Colonic mucosa (tissue), 4 donors: ENCODE measurements around the gene CSF3R. TPM values are rescaled to one million over a fixed set of nuclear protein-coding genes. Genes with fewer than 3 reads are reported as not detected.
"Not testable (repeated sequence)": the region's sequence is repeated elsewhere in the genome, so short reads cannot be mapped to it uniquely, and the experiment has no call there.

Source experiments
- DNase-seq: peaks from one replicate; pipeline ENCODE4 v3.0.0-alpha.2; 2020
- H3K27ac ChIP-seq: fragments of 200-600 bp; one replicate; pipeline ENCODE4 v1.8.0; 2021
- H3K27me3 ChIP-seq: fragments of 200-600 bp; one replicate; pipeline ENCODE4 v1.8.0; 2021
- H3K36me3 ChIP-seq: fragments of 200-600 bp; one replicate; pipeline ENCODE4 v1.8.0; 2021
- H3K4me1 ChIP-seq: fragments of 200-600 bp; one replicate; pipeline ENCODE4 v1.8.0; 2021; ENCODE audit warnings: mild to moderate bottlenecking
- H3K4me3 ChIP-seq: fragments of 200-600 bp; one replicate; pipeline ENCODE4 v1.8.0; 2021
- H3K9ac ChIP-seq, 2 donors: one replicate each; pipeline ENCODE4 v1.7.0; 2013; ENCODE audit warnings: control low read depth in 2 of 2, low read depth in 2 of 2, low read length in 2 of 2
- H3K9me3 ChIP-seq: fragments of 200-600 bp; one replicate; pipeline ENCODE4 v1.8.0; 2021
- intact Hi-C: fragments of 100-400 bp; cut with DNase I; formaldehyde crosslinking; loops from one replicate; pipeline ENCODE4 v1.14.1; 2022
- total RNA-seq, 2 donors: library from RNA; stranded (reverse); fragmentation: NEBNext Ultra II Directional in 1 of 2; extraction: Animal tissue kit (Norgen Biotek cat#: 25700) in 1 of 2; gene quantifications; one replicate each; pipeline ENCODE4 v1.2.1, GENCODE V29; 2021
- TF ChIP-seq, protein P1 (sequence below): fragments of 200-600 bp; IDR thresholded peaks from one replicate; pipeline ENCODE4 v1.8.0; 2022; ENCODE audit warnings: antibody characterized with exemption, mild to moderate bottlenecking
- donor health status: healthy.
- donor health status: DM: no; HTN: no; CAD: no.
- donor health status: DM: no; HTN: no; CAD: no.

The CSF3R gene
- total RNA-seq, 2 donors from 2014 or later = 1.1 to 3.8 TPM

DNA sequence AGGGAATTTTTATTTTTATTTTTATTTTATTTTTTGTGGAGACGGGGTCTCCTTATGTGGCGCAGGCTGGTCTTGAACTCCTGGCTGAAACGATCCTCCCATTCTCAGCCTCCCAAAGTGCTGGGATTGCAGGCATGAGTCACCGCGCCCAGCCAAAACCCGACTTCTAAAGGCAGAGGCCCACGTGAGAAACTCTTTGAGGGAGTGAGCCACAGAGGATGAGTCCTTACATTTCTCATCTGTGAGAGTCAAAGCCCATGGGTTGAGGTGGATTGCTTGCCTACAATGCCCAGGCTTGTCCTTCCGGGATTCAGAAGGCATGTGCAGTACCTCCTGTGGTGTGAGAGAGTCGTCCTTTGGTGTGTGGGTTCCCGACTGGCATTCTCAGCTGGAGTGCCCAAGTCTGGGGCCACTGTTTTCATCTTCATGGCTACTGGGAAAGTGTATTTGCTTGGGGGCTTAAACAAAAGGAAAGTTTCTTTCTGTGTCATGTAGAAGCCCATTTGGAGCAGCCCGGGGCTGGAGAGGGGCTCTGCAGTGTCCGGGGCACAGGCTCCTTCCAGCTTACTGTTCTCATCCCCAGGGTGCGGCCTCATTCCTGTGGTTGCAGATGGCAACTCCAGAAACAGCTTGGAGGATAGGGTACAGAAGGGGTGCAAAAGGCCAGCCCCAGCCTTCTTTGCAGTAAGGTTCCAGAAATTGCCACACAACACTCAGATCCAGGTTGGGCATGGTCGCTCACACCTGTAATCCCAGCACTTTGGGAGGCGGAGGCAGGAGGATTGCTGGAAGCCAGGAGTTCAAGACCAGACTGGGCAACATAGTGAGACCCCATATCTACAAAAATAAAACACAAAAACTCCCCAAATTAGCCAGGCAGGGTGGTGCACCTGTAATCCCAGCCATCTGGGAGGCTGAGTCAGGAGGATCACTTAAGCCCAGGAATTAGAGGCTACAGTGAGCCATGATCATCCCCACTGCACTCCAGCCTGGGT lies 29.4 kb upstream of the CSF3R start:
- no peak for DNase-seq
- TF ChIP-seq, protein P1, sequence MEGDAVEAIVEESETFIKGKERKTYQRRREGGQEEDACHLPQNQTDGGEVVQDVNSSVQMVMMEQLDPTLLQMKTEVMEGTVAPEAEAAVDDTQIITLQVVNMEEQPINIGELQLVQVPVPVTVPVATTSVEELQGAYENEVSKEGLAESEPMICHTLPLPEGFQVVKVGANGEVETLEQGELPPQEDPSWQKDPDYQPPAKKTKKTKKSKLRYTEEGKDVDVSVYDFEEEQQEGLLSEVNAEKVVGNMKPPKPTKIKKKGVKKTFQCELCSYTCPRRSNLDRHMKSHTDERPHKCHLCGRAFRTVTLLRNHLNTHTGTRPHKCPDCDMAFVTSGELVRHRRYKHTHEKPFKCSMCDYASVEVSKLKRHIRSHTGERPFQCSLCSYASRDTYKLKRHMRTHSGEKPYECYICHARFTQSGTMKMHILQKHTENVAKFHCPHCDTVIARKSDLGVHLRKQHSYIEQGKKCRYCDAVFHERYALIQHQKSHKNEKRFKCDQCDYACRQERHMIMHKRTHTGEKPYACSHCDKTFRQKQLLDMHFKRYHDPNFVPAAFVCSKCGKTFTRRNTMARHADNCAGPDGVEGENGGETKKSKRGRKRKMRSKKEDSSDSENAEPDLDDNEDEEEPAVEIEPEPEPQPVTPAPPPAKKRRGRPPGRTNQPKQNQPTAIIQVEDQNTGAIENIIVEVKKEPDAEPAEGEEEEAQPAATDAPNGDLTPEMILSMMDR = no peak
- Histone ChIP-seq H3K9ac (no peak overlapping the region), H3K4me1 (no peaks in the 10 kb centered on the region), H3K36me3 (no peaks in the 10 kb centered on the region), H3K4me3 (no peak overlapping the region), H3K27ac (no peak overlapping the region), H3K9me3 (no peaks in the 10 kb centered on the region), H3K27me3 (no peaks in the 10 kb centered on the region)
- intact Hi-C loops = no loop called here

GRCh38 chr1:36511220-36511619 lies 28.5 kb upstream of the CSF3R start:
- H3K4me1 ChIP-seq, H3K27ac ChIP-seq, intact Hi-C loops, H3K9ac ChIP-seq, H3K27me3 ChIP-seq, H3K9me3 ChIP-seq, DNase-seq, H3K36me3 ChIP-seq, H3K4me3 ChIP-seq: not testable (repeated sequence)

- TF ChIP-seq, protein P1 = no peak
- H3K4me1 ChIP-seq = no peaks in the 10 kb centered on the region
- no peak overlapping the region for H3K27ac ChIP-seq
- H3K4me3 ChIP-seq = no peak overlapping the region
- intact Hi-C loops = no loop called here
- no peaks in the 10 kb centered on the region for H3K9me3 ChIP-seq
- no peak for DNase-seq
- H3K27me3 ChIP-seq = no peaks in the 10 kb centered on the region
- H3K9ac ChIP-seq = no peak overlapping the region
- H3K36me3 ChIP-seq = no peaks in the 10 kb centered on the region
Observed at GRCh38 chr1:36510418-36510817, 27.7 kb upstream of the CSF3R start.

DNA sequence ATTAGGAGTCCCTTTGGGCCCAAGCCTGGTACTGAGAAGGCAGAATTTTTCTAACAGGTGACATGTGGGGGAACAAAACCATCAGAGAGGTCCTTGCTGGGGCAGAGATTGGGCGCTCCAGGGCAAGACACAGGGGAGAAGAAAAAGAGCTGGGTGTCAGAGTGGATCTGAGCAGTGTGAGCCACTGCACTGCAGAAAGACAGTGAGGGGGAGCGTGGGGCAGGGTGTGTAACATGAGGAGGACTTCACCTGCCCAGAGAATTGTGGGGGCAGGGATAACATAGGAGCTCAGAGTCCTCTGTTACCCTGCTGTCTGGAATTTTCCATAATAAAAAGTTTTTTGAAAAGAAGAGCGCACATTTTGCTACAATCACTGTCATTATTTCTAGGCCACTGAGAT lies 25.5 kb upstream of the CSF3R start:
- no peak for DNase-seq
- Histone ChIP-seq H3K27me3 (no peaks in the 10 kb centered on the region), H3K9me3 (no peaks in the 10 kb centered on the region), H3K9ac (no peak overlapping the region), H3K4me3 (no peak overlapping the region), H3K4me1 (no peaks in the 10 kb centered on the region), H3K27ac (no peak overlapping the region), H3K36me3 (no peaks in the 10 kb centered on the region)
- intact Hi-C loops = no loop called here
- TF ChIP-seq, protein P1 = no peak

DNA sequence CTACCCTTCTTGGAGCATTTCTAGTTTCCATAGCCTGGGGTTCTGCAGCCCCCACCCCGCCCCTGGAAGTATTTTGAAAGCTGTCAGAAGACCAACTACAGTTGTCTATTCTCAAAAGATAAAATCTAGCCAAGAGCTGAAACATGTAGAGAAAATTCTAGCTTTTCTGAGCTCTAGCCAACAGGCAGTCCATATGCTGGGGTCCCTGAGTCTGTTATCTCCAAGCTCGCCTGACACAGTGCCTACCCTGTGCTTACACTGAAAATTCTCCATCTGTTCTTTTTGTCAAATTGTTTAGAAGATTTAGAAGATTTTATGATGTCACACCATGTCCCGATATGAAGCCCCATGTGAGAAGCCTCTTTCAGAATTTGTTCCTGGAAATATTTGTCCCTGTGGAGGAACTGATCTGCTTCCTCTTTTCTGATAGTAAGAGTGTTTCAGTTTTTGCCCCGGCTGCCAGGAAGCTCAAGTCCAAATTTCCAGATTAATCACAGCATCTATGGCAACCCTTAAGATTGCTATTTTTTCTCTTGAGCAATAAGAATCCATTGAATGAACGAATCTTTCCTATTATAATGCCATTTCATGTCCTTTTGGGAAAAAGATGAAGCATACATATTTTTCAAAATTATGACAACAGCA lies 23.7 kb upstream of the CSF3R start:
- no peak for DNase-seq
- TF ChIP-seq, protein P1 = no peak
- H3K4me3 ChIP-seq = no peak overlapping the region
- no peak overlapping the region for H3K9ac ChIP-seq
- H3K27me3 ChIP-seq = no peaks in the 10 kb centered on the region
- intact Hi-C loops = no loop called here
- no peak overlapping the region for H3K27ac ChIP-seq
- H3K36me3 ChIP-seq = no peaks in the 10 kb centered on the region
- H3K9me3 ChIP-seq = no peaks in the 10 kb centered on the region
- no peaks in the 10 kb centered on the region for H3K4me1 ChIP-seq

GRCh38 chr1:36503733-36504132 lies 21.0 kb upstream of the CSF3R start:
- no peak for DNase-seq
- TF ChIP-seq, protein P1 = no peak
- Histone ChIP-seq H3K9me3 (no peaks in the 10 kb centered on the region), H3K9ac (no peak overlapping the region), H3K36me3 (no peaks in the 10 kb centered on the region), H3K27ac (no peak overlapping the region), H3K4me1 (no peaks in the 10 kb centered on the region), H3K27me3 (no peaks in the 10 kb centered on the region), H3K4me3 (no peak overlapping the region)
- intact Hi-C loops = no loop called here
